ENCODE measurements around the gene RGMB. TPM values are rescaled to one million over a fixed set of nuclear protein-coding genes. Genes with fewer than 3 reads are reported as not detected.

Gene RGMB
- total and polyA plus RNA-seq, 2 of the 13 experiments (the other 11 are each of a cell fraction or from before 2014, with no cell fraction given): 3.0 to 3.8 TPM

- TF ChIP-seq HES4 (CRISPR knock-in tag; IDR thresholded peaks at IDR 0.05; ENCODE audit: borderline replicate concordance): peak; percentile 53; the same call in 1 of the 2 replicates
- no peak for TF ChIP-seq MTF1 (CRISPR knock-in tag; IDR thresholded peaks at IDR 0.05)
- TF ChIP-seq HMGXB4 (CRISPR knock-in tag; IDR thresholded peaks at IDR 0.05; ENCODE audit: borderline replicate concordance in 1 of 2, low read depth in 1 of 2): peak in 1 of 2 experiments; percentile 34
- TF ChIP-seq KLF16 (CRISPR knock-in tag; IDR thresholded peaks at IDR 0.05): no peak; a peak in 1 of 4 replicates
- TF ChIP-seq ZNF639 (CRISPR knock-in tag; conservative IDR thresholded peaks at IDR 0.05): 0 out of 2 replicates have a peak, but pooled peaks have one; percentile 1
- TF ChIP-seq HIVEP1 (CRISPR knock-in tag; IDR thresholded peaks at IDR 0.05): no peak
- TF ChIP-seq MZF1 (CRISPR knock-in tag; IDR thresholded peaks at IDR 0.05; ENCODE audit: borderline replicate concordance): no peak
- TF ChIP-seq MAZ (IDR thresholded peaks at IDR 0.05; ENCODE audit: borderline replicate concordance, low read depth, low read length): 0 out of 2 replicates have a peak, but pooled peaks have one; percentile 4
- TF ChIP-seq MAZ (CRISPR knock-in tag; IDR thresholded peaks at IDR 0.05; ENCODE audit: low read depth): peak; percentile 50; the same call in 1 of the 2 replicates
- peak; percentile 51 for TF ChIP-seq ZNF883 (CRISPR knock-in tag; IDR thresholded peaks at IDR 0.05; ENCODE audit: not compliant biosample characterization)
- no peak for TF ChIP-seq SSRP1 (CRISPR knock-in tag; IDR thresholded peaks at IDR 0.05)
- TF ChIP-seq ZNF576 (CRISPR knock-in tag; IDR thresholded peaks at IDR 0.05): no peak
- peak; percentile 98 for TF ChIP-seq SP2 (CRISPR knock-in tag; IDR thresholded peaks at IDR 0.05)
- TF ChIP-seq ZFX (CRISPR knock-in tag; IDR thresholded peaks at IDR 0.05; ENCODE audit: low read depth): peak; percentile 81
- no peak for TF ChIP-seq AKAP8 (CRISPR knock-in tag; IDR thresholded peaks at IDR 0.05)
- TF ChIP-seq ZNF790 (CRISPR knock-in tag; IDR thresholded peaks at IDR 0.05; ENCODE audit: borderline replicate concordance): no peak
- TF ChIP-seq, protein P1, sequence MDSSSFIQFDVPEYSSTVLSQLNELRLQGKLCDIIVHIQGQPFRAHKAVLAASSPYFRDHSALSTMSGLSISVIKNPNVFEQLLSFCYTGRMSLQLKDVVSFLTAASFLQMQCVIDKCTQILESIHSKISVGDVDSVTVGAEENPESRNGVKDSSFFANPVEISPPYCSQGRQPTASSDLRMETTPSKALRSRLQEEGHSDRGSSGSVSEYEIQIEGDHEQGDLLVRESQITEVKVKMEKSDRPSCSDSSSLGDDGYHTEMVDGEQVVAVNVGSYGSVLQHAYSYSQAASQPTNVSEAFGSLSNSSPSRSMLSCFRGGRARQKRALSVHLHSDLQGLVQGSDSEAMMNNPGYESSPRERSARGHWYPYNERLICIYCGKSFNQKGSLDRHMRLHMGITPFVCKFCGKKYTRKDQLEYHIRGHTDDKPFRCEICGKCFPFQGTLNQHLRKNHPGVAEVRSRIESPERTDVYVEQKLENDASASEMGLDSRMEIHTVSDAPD (CRISPR knock-in tag; IDR thresholded peaks at IDR 0.05): no peak
- TF ChIP-seq NFATC3 (CRISPR knock-in tag; IDR thresholded peaks at IDR 0.05): no peak; the same call in 1 of the 2 replicates
- TF ChIP-seq ZNF235 (CRISPR knock-in tag; IDR thresholded peaks at IDR 0.05; ENCODE audit: borderline replicate concordance): 0 out of 2 replicates have a peak, but pooled peaks have one; percentile 57
- TF ChIP-seq, protein P2, sequence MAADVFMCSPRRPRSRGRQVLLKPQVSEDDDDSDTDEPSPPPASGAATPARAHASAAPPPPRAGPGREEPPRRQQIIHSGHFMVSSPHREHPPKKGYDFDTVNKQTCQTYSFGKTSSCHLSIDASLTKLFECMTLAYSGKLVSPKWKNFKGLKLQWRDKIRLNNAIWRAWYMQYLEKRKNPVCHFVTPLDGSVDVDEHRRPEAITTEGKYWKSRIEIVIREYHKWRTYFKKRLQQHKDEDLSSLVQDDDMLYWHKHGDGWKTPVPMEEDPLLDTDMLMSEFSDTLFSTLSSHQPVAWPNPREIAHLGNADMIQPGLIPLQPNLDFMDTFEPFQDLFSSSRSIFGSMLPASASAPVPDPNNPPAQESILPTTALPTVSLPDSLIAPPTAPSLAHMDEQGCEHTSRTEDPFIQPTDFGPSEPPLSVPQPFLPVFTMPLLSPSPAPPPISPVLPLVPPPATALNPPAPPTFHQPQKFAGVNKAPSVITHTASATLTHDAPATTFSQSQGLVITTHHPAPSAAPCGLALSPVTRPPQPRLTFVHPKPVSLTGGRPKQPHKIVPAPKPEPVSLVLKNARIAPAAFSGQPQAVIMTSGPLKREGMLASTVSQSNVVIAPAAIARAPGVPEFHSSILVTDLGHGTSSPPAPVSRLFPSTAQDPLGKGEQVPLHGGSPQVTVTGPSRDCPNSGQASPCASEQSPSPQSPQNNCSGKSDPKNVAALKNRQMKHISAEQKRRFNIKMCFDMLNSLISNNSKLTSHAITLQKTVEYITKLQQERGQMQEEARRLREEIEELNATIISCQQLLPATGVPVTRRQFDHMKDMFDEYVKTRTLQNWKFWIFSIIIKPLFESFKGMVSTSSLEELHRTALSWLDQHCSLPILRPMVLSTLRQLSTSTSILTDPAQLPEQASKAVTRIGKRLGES (CRISPR knock-in tag; IDR thresholded peaks at IDR 0.05; ENCODE audit: borderline replicate concordance): no peak
Observed at GRCh38 chr5:98773464-98774191, at the start of gene RGMB (continued).

All from HepG2 (cell line).